HCT116 (cell line): ENCODE data around the gene SNRPA. TPM values are rescaled to one million over a fixed set of nuclear protein-coding genes. Genes with fewer than 3 reads are reported as not detected.

ENCODE experiments used
- ATAC-seq: fragments of 200-7000 bp; cut with Tn5 transposase; 2 replicates; pipeline ENCODE4 v1.9.1; 2020; ENCODE audit warnings: mild to moderate bottlenecking, moderate library complexity
- BruUV-seq: library from RNA; stranded (reverse); fragments of 400-500 nt; replicated peaks from 2 replicates; lab custom pipeline; 2021; lab: Mats Ljungman, UMichigan
- CTCF ChIA-PET: fragments of 300-600 bp; sonication (Branson Sonifier 250); formaldehyde crosslinking; loops from one replicate; lab custom pipeline; 2021; ENCODE audit warnings: antibody characterized with exemption; lab: Charles Lee
- POLR2A ChIA-PET: fragments of 300-600, 350-600 bp; sonication (Branson Sonifier 250); formaldehyde crosslinking; loops from one replicate; lab custom pipeline; 2021; ENCODE audit warnings: antibody characterized with exemption; lab: Charles Lee
- RAD21 ChIA-PET, 2 experiments: fragments of 300-600 bp; sonication (Branson Sonifier 250); formaldehyde crosslinking; loops; one replicate each; lab custom pipeline; 2023; ENCODE audit warnings: low total read pairs in 2 of 2; ENCODE audit not compliant: uncharacterized antibody in 2 of 2, unreplicated experiment in 2 of 2, low non-redundant PET in 1 of 2; lab: Charles Lee
- DNase-seq: peaks from one replicate; pipeline ENCODE4 v3.0.0-alpha.2; 2010; ENCODE audit warnings: low read depth, low spot score
- H2AFZ ChIP-seq: fragments of 200-600 bp; shearing (Covaris generic), sonication (generic); 2 replicates; pipeline ENCODE4 v1.6.1; 2017; ENCODE audit warnings: low read depth, mixed run types, mixed read lengths, antibody characterized with exemption, low read length; ENCODE audit not compliant: poor library complexity, severe bottlenecking
- H3K27ac ChIP-seq: 2 replicates; pipeline ENCODE4 v1.5.1; 2012; ENCODE audit warnings: low read depth, low read length
- H3K27me3 ChIP-seq: fragments of 200-600 bp; sonication (generic); 2 replicates; pipeline ENCODE4 v1.6.1; 2016; ENCODE audit warnings: mixed run types, low read length, mixed read lengths; ENCODE audit not compliant: insufficient read depth
- H3K36me3 ChIP-seq, 2 experiments: fragments of 200-500 bp in 1 of 2; fragments of 200-600 bp in 1 of 2; sonication (Bioruptor generic) in 1 of 2; sonication (generic) in 1 of 2; 2 replicates each; pipeline versions ENCODE4 v1.5.1 to v1.6.1; 2014 to 2016; ENCODE audit warnings: low read length in 2 of 2, inconsistent platforms in 1 of 2, mixed read lengths in 1 of 2, mixed run types in 1 of 2; ENCODE audit not compliant: insufficient read depth in 2 of 2, control insufficient read depth in 1 of 2
- H3K4me1 ChIP-seq, 2 experiments: fragments of 200-600 bp in 1 of 2; sonication (generic) in 1 of 2; 2 replicates each; pipeline versions ENCODE4 v1.5.1 to v1.6.1; 2012 to 2017; ENCODE audit warnings: low read length in 2 of 2, inconsistent platforms in 1 of 2, mild to moderate bottlenecking in 1 of 2, mixed read lengths in 1 of 2, mixed run types in 1 of 2, moderate library complexity in 1 of 2; ENCODE audit not compliant: insufficient read depth in 2 of 2, control insufficient read depth in 1 of 2
- H3K4me2 ChIP-seq: fragments of 200-600 bp; sonication (generic); 2 replicates; pipeline ENCODE4 v1.6.1; 2017; ENCODE audit warnings: mixed run types, low read length, mixed read lengths
- H3K4me3 ChIP-seq, 2 experiments: fragments of 200-600 bp in 1 of 2; sonication (generic) in 1 of 2; replicated peaks in 1 of 2; 2 replicates each; pipeline ENCODE4 v1.5.1; 2011 to 2016; ENCODE audit warnings: low read length in 2 of 2, control low read depth in 1 of 2, low read depth in 1 of 2, mild to moderate bottlenecking in 1 of 2, mixed read lengths in 1 of 2, mixed run types in 1 of 2
- H3K79me2 ChIP-seq: fragments of 200-600 bp; sonication (generic); 2 replicates; pipeline ENCODE4 v1.6.1; 2017; ENCODE audit warnings: mild to moderate bottlenecking, mixed run types, low read length, moderate library complexity, mixed read lengths; ENCODE audit not compliant: insufficient read depth
- H3K9ac ChIP-seq: fragments of 200-600 bp; sonication (generic); 2 replicates; pipeline ENCODE4 v1.6.1; 2016; ENCODE audit warnings: low read length, mixed read lengths
- H3K9me2 ChIP-seq: fragments of 200-600 bp; sonication (generic), shearing (Covaris generic); 2 replicates; pipeline ENCODE4 v1.6.1; 2017; ENCODE audit warnings: mixed run types, mild to moderate bottlenecking, moderate library complexity; ENCODE audit not compliant: insufficient read depth
- H3K9me3 ChIP-seq, 2 experiments: fragments of 200-500 bp in 1 of 2; fragments of 200-600 bp in 1 of 2; sonication (Bioruptor generic) in 1 of 2; sonication (generic) in 1 of 2; 2 replicates each; pipeline ENCODE4 v1.6.1; 2014 to 2017; ENCODE audit warnings: low read length in 2 of 2, mixed read lengths in 2 of 2, inconsistent platforms in 1 of 2, low read depth in 1 of 2, mild to moderate bottlenecking in 1 of 2, mixed run types in 1 of 2, moderate library complexity in 1 of 2; ENCODE audit not compliant: control insufficient read depth in 1 of 2, insufficient read depth in 1 of 2
- H4K20me1 ChIP-seq: fragments of 200-600 bp; sonication (generic), shearing (Covaris generic); 2 replicates; pipeline ENCODE4 v1.6.1; 2017; ENCODE audit warnings: mixed run types, mild to moderate bottlenecking, moderate library complexity; ENCODE audit not compliant: insufficient read depth
- CBX3 ChIP-seq: IDR thresholded peaks from 2 replicates; pipeline ENCODE4 v1.6.1; 2012; ENCODE audit warnings: low read depth
- ELF1 ChIP-seq: IDR thresholded peaks from 2 replicates; pipeline ENCODE4 v1.6.1; 2012; ENCODE audit warnings: low read depth, borderline replicate concordance
- EZH2phosphoT487 ChIP-seq: fragments of 200-600 bp; IDR thresholded peaks from 2 replicates; pipeline ENCODE4 v1.6.1; 2018; ENCODE audit warnings: antibody characterized with exemption, borderline replicate concordance
- FOSL1 ChIP-seq: IDR thresholded peaks from 2 replicates; pipeline ENCODE4 v1.6.1; 2012; ENCODE audit warnings: low read depth
- JUND ChIP-seq: IDR thresholded peaks from 2 replicates; pipeline ENCODE4 v1.6.1; 2012
- MAX ChIP-seq: IDR thresholded peaks from 2 replicates; pipeline ENCODE4 v1.6.1; 2012
- POLR2A ChIP-seq: IDR thresholded peaks from 2 replicates; pipeline ENCODE4 v1.7.0; 2011; ENCODE audit warnings: borderline replicate concordance; ENCODE audit not compliant: insufficient read depth, insufficient read length; ENCODE audit errors: extremely low read depth
- POLR2AphosphoS5 ChIP-seq: IDR thresholded peaks from 2 replicates; pipeline ENCODE4 v1.6.1; 2011; ENCODE audit warnings: mild to moderate bottlenecking, low read depth, low read length, moderate library complexity
- REST ChIP-seq: IDR thresholded peaks from 2 replicates; pipeline ENCODE4 v1.6.1; 2012; ENCODE audit warnings: low read depth
- SIN3A ChIP-seq: IDR thresholded peaks from 2 replicates; pipeline ENCODE4 v1.6.1; 2012; ENCODE audit warnings: low read depth
- SRF ChIP-seq: IDR thresholded peaks from 2 replicates; pipeline ENCODE4 v1.6.1; 2012; ENCODE audit warnings: low read depth
- TCF7L2 ChIP-seq: IDR thresholded peaks from 2 replicates; pipeline ENCODE4 v1.7.0; 2011; ENCODE audit warnings: borderline replicate concordance, inconsistent platforms; ENCODE audit not compliant: insufficient read depth, insufficient read length; ENCODE audit errors: extremely low read depth
- YY1 ChIP-seq: IDR thresholded peaks from 2 replicates; pipeline ENCODE4 v1.6.1; 2011; ENCODE audit warnings: low read length, low read depth, moderate library complexity, mild to moderate bottlenecking; ENCODE audit not compliant: insufficient replicate concordance; ENCODE audit errors: extremely low read depth
- ZBTB33 ChIP-seq: IDR thresholded peaks from 2 replicates; pipeline ENCODE4 v1.6.1; 2011; ENCODE audit warnings: mild to moderate bottlenecking, low read length, moderate library complexity; ENCODE audit not compliant: insufficient replicate concordance; ENCODE audit errors: extremely low read depth
- ZFX ChIP-seq: fragments of 450-650 bp; IDR thresholded peaks from 2 replicates; pipeline ENCODE4 v1.6.1; 2017
- ZNF274 ChIP-seq: fragments of 200-500 bp; sonication (Bioruptor generic); IDR thresholded peaks from 2 replicates; pipeline ENCODE4 v1.6.1; 2014; ENCODE audit warnings: mild to moderate bottlenecking, low read depth, low read length, inconsistent platforms
- intact Hi-C: fragments of 100-400 bp; cut with micrococcal nuclease; formaldehyde crosslinking; loops from 2 replicates; pipeline ENCODE4 v1.10.0; 2022
- total RNA-seq: library from RNA; stranded (reverse); gene quantifications from one replicate; pipeline ENCODE4 v1.2.1, GENCODE V29; 2021; ENCODE audit not compliant: unreplicated experiment

Gene SNRPA
- total RNA-seq, 1 experiment from 2014 or later, result 170 TPM

- H3K27me3 ChIP-seq, result no peaks in the 10 kb centered on the region
- no peaks in the 10 kb centered on the region for H3K36me3 ChIP-seq
- no peak overlapping the region for H2AFZ ChIP-seq
- no peaks in the 10 kb centered on the region for H3K9me2 ChIP-seq
- RAD21 ChIA-PET, result no interaction called here
- H3K9ac ChIP-seq, result no peak overlapping the region
- intact Hi-C loops, result no loop called here
- H3K4me3 ChIP-seq, result no peak overlapping the region
- no peak overlapping the region; the same call in 1 of the 2 replicates for H3K27ac ChIP-seq
- no peaks in the 10 kb centered on the region for H3K9me3 ChIP-seq
- ATAC-seq, result no peak
- CTCF ChIA-PET, result no interaction called here
- H3K4me1 ChIP-seq, result no peaks in the 10 kb centered on the region
- no peak for TF ChIP-seq JUND
- no peak for TF ChIP-seq ZFX
- no peak for TF ChIP-seq POLR2A
- TF ChIP-seq SIN3A, result no peak
- no peak for TF ChIP-seq POLR2AphosphoS5
- no peak for TF ChIP-seq YY1
- no peak for TF ChIP-seq MAX
- TF ChIP-seq TCF7L2, result no peak
- no peak for TF ChIP-seq EZH2phosphoT487
- TF ChIP-seq ELF1, result no peak
- TF ChIP-seq SRF, result no peak
- no peak for TF ChIP-seq CBX3
- no peak for TF ChIP-seq FOSL1
- no peak for TF ChIP-seq REST
- TF ChIP-seq ZNF274, result no peak
- TF ChIP-seq ZBTB33, result no peak
- H3K79me2 ChIP-seq, result no peaks in the 10 kb centered on the region
- H3K4me2 ChIP-seq, result no peak overlapping the region
- POLR2A ChIA-PET, result no interaction called here
- H4K20me1 ChIP-seq, result no peaks in the 10 kb centered on the region
- DNase-seq, result no peak
- BruUV-seq, result no TSS peak
Observed at GRCh38 chr19:40785526-40785925, 34.5 kb downstream of the SNRPA start.
